Thyroid gland (tissue), 4 donors: Measurements from ENCODE around the gene MRPL38. TPM values are rescaled to one million over a fixed set of nuclear protein-coding genes. Genes with fewer than 3 reads are reported as not detected.

Source experiments
- DNase-seq, 2 donors: peaks; one replicate each; pipeline ENCODE4 v3.0.0-alpha.2; 2019
- H3K27ac ChIP-seq, 3 donors: fragments of 200-600 bp; sonication (generic); 1 replicate in 2 of 3; 2 replicates in 1 of 3; pipeline ENCODE4 v1.5.1; 2016 to 2019; ENCODE audit warnings: mild to moderate bottlenecking in 1 of 3, moderate library complexity in 1 of 3
- H3K27me3 ChIP-seq: fragments of 200-600 bp; sonication (generic); one replicate; pipeline ENCODE4 v1.5.1; 2019
- H3K36me3 ChIP-seq, 2 donors: fragments of 200-600 bp; sonication (generic); one replicate each; pipeline ENCODE4 v1.5.1; 2016 to 2019
- H3K4me1 ChIP-seq, 2 donors: fragments of 200-600 bp; sonication (generic); one replicate each; pipeline ENCODE4 v1.5.1; 2017 to 2019
- H3K4me3 ChIP-seq, 3 donors: fragments of 200-600 bp; sonication (generic); replicated peaks in 1 of 3; 1 replicate in 2 of 3; 2 replicates in 1 of 3; pipeline ENCODE4 v1.5.1; 2016; ENCODE audit warnings: mild to moderate bottlenecking in 1 of 3
- H3K9me3 ChIP-seq: fragments of 200-600 bp; sonication (generic); one replicate; pipeline ENCODE4 v1.5.1; 2017
- POLR2A ChIP-seq, 2 donors: fragments of 450-650 bp; IDR thresholded peaks; one replicate each; pipeline ENCODE4 v1.6.1; 2017; ENCODE audit warnings: antibody characterized with exemption in 2 of 2, mild to moderate bottlenecking in 2 of 2, moderate library complexity in 1 of 2
- WGBS, 2 donors: methylation state at CpG; one replicate each; pipeline ENCODE4 v1.1.5; 2017; 5-methylcytosine and 5-hydroxymethylcytosine counted together
- intact Hi-C: fragments of 100-400 bp; cut with DNase I; formaldehyde crosslinking; loops from one replicate; pipeline ENCODE4 v1.15.1; 2023
- total RNA-seq, 4 donors: library from RNA; depleted of rRNA; stranded (reverse); fragments of >200 nt; gene quantifications; one replicate each; pipeline ENCODE4 v1.2.3, GENCODE V29; 2016
- TF ChIP-seq, protein P1 (sequence below), 6 experiments: fragments of 200-600 bp in 3 of 6; fragments of 450-650 bp in 3 of 6; sonication (generic) in 3 of 6; IDR thresholded peaks; one replicate each; pipeline ENCODE4 v1.5.1; 2016 to 2019; ENCODE audit warnings: antibody characterized with exemption in 6 of 6, mild to moderate bottlenecking in 2 of 6, inconsistent platforms in 1 of 6, moderate library complexity in 1 of 6

MRPL38 gene
- total RNA-seq, 4 donors from 2014 or later: 34.8 to 60.6 (median 50.3) TPM

DNA sequence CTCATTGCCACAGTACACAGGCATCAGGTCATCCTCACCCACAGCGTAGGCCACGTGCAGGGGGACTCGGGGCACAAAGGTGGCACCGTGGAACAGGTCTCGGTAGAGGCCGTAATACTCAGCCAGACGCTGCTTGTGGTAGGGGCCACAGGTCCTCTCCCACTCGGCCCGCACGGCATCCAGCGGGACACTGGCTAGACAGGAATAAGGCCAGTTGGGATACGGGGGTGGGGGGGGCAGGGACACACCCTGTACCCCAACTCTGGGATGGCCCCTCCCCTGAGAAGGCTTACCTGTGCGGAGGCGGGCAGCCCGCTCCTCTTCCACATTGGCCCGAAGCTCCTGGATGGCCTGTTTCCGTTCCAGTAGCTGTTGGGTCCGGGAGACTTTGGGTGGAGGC is 3.0 kb downstream of the MRPL38 start:
- WGBS, 2 donors: 93% methylated on average over 15 to 18 of the region's 18 CpGs
- DNase-seq: no peak
- Histone ChIP-seq H3K4me3 (no peak overlapping the region), H3K9me3 (no peaks in the 10 kb centered on the region), H3K36me3 (peaks cover 29 to 35% of the 10 kb centered on the region in 2 donors), H3K27ac (no peak overlapping the region), H3K27me3 (no peaks in the 10 kb centered on the region), H3K4me1 (peaks cover 14 to 21% of the 10 kb centered on the region in 2 donors)
- intact Hi-C loops: no loop called here
- no peak for TF ChIP-seq POLR2A (IDR thresholded peaks at IDR 0.05)
- TF ChIP-seq, protein P1, sequence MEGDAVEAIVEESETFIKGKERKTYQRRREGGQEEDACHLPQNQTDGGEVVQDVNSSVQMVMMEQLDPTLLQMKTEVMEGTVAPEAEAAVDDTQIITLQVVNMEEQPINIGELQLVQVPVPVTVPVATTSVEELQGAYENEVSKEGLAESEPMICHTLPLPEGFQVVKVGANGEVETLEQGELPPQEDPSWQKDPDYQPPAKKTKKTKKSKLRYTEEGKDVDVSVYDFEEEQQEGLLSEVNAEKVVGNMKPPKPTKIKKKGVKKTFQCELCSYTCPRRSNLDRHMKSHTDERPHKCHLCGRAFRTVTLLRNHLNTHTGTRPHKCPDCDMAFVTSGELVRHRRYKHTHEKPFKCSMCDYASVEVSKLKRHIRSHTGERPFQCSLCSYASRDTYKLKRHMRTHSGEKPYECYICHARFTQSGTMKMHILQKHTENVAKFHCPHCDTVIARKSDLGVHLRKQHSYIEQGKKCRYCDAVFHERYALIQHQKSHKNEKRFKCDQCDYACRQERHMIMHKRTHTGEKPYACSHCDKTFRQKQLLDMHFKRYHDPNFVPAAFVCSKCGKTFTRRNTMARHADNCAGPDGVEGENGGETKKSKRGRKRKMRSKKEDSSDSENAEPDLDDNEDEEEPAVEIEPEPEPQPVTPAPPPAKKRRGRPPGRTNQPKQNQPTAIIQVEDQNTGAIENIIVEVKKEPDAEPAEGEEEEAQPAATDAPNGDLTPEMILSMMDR (IDR thresholded peaks at IDR 0.05): no peak

GRCh38 chr17:75900691-75901533 is 3.8 kb downstream of the MRPL38 start:
- no peak for TF ChIP-seq POLR2A (IDR thresholded peaks at IDR 0.05)
- TF ChIP-seq, protein P1 (IDR thresholded peaks at IDR 0.05): no peak
- no peak overlapping the region for H3K4me3 ChIP-seq
- no peaks in the 10 kb centered on the region for H3K9me3 ChIP-seq
- H3K27me3 ChIP-seq: no peaks in the 10 kb centered on the region
- H3K4me1 ChIP-seq: peaks cover 15 to 21% of the 10 kb centered on the region in 2 donors
- peaks cover 29 to 35% of the 10 kb centered on the region in 2 donors for H3K36me3 ChIP-seq
- no peak overlapping the region for H3K27ac ChIP-seq
- intact Hi-C loops: no loop called here
- 84 to 97% methylated on average over 11 to 12 of the region's 13 CpGs for WGBS, 2 donors
- no peak for DNase-seq

DNA sequence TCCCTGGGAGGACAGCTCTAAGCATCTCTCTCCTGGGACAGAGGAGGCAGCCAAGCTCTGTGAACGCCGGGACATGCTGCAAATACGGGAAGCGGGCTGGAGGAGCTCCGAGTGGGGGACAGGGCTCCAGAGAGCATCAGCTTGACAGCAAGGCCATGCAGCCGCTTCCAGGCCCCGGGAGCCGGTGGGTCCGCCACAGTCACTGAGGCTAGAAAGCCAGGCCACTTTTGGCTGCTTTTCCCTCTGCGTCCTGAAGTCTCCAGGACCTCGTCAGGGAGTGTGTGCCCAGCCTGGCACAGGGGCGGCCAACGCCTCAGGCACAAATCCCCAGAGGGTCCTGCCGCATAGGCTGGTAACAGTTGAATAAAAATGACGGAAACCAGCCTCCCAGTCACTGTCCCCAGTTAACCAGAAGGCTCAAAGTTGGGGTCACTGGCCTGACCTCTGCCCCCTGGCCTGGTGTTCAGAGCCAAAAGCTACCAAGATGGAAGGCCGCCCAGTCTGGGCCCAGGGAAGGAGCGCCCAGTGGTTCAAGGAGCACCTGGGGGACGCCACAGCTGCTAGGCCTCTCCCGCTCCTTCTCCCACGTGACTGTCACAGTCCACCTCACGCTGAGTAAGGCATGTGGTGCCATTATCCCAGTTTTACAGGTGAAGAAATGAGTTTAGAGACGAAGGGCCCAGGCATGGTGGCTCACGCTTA is 4.8 kb downstream of the MRPL38 start:
- Histone ChIP-seq H3K27ac (no peak overlapping the region), H3K9me3 (no peaks in the 10 kb centered on the region), H3K4me3 (no peak overlapping the region), H3K4me1 (peaks cover 17 to 22% of the 10 kb centered on the region in 2 donors), H3K36me3 (peaks cover 29 to 35% of the 10 kb centered on the region in 2 donors), H3K27me3 (no peaks in the 10 kb centered on the region)
- DNase-seq: no peak
- 90 to 98% methylated on average over 9 to 19 of the region's 23 CpGs for WGBS, 2 donors
- no peak for TF ChIP-seq POLR2A (IDR thresholded peaks at IDR 0.05)
- TF ChIP-seq, protein P1 (IDR thresholded peaks at IDR 0.05): no peak
- intact Hi-C loops: no loop called here

DNA sequence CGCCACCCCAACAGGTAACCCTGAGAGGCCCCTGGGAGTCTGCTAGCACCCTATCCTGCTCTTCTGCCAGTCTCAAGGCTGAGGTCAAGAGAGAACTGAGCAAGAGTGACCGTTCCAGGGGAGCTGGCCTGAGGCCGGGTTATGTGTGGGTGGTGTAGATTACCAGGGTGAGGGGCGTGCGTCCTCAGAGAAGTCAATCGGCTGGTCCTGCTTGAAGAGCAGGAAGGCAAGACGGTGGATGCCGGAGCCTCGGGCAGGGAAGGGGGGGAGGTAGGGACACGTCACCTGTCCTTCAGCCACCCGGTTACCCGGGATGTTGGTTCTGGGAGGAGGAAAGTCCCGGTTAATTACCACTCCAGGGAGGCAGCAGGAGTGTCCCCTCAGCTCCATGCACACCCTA is 5.3 kb downstream of the MRPL38 start:
- H3K27me3 ChIP-seq: no peaks in the 10 kb centered on the region
- no peak overlapping the region for H3K27ac ChIP-seq
- H3K9me3 ChIP-seq: no peaks in the 10 kb centered on the region
- intact Hi-C loops: no loop called here
- no peak overlapping the region for H3K4me3 ChIP-seq
- peaks cover 17 to 28% of the 10 kb centered on the region in 2 donors for H3K4me1 ChIP-seq
- DNase-seq: no peak
- 87 to 95% methylated on average over 12 to 13 of the region's 13 CpGs for WGBS, 2 donors
- H3K36me3 ChIP-seq: peaks cover 29 to 35% of the 10 kb centered on the region in 2 donors
- TF ChIP-seq, protein P1 (IDR thresholded peaks at IDR 0.05): no peak
- no peak for TF ChIP-seq POLR2A (IDR thresholded peaks at IDR 0.05)

DNA sequence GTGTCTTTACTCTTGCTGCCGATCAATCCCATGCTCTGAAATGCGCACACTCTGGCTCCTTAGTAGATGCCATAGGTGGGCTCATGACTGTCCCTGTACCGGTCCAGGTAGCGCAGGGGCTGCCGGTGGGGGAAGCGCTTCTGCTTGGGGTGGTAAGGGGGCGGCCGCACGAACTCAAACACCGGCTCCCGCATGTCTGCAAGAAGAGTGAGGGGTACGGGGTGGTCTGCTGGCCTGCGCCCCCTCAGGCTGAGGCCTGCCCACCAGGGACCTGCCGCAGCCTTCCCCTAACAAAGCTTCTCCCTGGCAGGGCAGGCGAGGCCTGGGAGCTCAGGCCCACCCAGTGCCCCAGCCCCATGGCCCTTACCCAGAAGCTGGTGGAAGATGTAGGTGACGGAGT is 5.9 kb downstream of the MRPL38 start:
- intact Hi-C loops: no loop called here

More for the DNA sequence above, 5.9 kb downstream of the MRPL38 start:
- no peak overlapping the region for H3K27ac ChIP-seq
- no peak for DNase-seq
- H3K9me3 ChIP-seq: no peaks in the 10 kb centered on the region
- 99 to 100% methylated on average over 9 to 10 of the region's 16 CpGs for WGBS, 2 donors
- H3K27me3 ChIP-seq: no peaks in the 10 kb centered on the region
- TF ChIP-seq POLR2A (IDR thresholded peaks at IDR 0.05): no peak
- peaks cover 12 to 26% of the 10 kb centered on the region in 2 donors for H3K4me1 ChIP-seq
- H3K36me3 ChIP-seq: peaks cover 29 to 35% of the 10 kb centered on the region in 2 donors
- H3K4me3 ChIP-seq: no peak overlapping the region
